MM.1S (cell line): ENCODE measurements around the gene C3orf70.

ENCODE experiments used
- DNase-seq: peaks from one replicate; pipeline ENCODE4 v3.0.0-alpha.2; 2015
- H2AFZ ChIP-seq: fragments of 300-600 bp; sonication (generic); 2 replicates; pipeline ENCODE4 v1.6.0; 2016; ENCODE audit warnings: antibody characterized with exemption, low read length
- H3F3A ChIP-seq: fragments of 300-600 bp; sonication (generic); 2 replicates; pipeline ENCODE4 v1.6.1; 2016; ENCODE audit warnings: mild to moderate bottlenecking, antibody characterized with exemption, low read length, moderate library complexity, mixed read lengths; ENCODE audit not compliant: insufficient read depth
- H3K27ac ChIP-seq: fragments of 300-600 bp; sonication (generic); 2 replicates; pipeline ENCODE4 v1.5.1; 2016; ENCODE audit warnings: mild to moderate bottlenecking, low read length
- H3K27me3 ChIP-seq: fragments of 300-600 bp; sonication (generic); replicated peaks from 2 replicates; pipeline ENCODE4 v1.6.0; 2016; ENCODE audit warnings: low read length; ENCODE audit not compliant: insufficient read depth
- H3K36me3 ChIP-seq: fragments of 300-600 bp; sonication (generic); replicated peaks from 2 replicates; pipeline ENCODE4 v1.6.1; 2016; ENCODE audit warnings: mild to moderate bottlenecking, low read length, mixed read lengths; ENCODE audit not compliant: insufficient read depth
- H3K4me1 ChIP-seq: fragments of 300-600 bp; sonication (generic); 2 replicates; pipeline ENCODE4 v1.6.1; 2016; ENCODE audit warnings: low read length, mixed read lengths
- H3K4me2 ChIP-seq: fragments of 300-600 bp; sonication (generic); 2 replicates; pipeline ENCODE4 v1.6.0; 2016; ENCODE audit warnings: low read depth, low read length
- H3K4me3 ChIP-seq: fragments of 300-600 bp; sonication (generic); 2 replicates; pipeline ENCODE4 v1.5.1; 2016; ENCODE audit warnings: low read length, mixed read lengths
- H3K79me2 ChIP-seq: fragments of 300-600 bp; sonication (generic); 2 replicates; pipeline ENCODE4 v1.6.1; 2016; ENCODE audit warnings: mixed run types, low read length, mixed read lengths
- H3K9ac ChIP-seq: fragments of 300-600 bp; sonication (generic); 2 replicates; pipeline ENCODE4 v1.6.1; 2016; ENCODE audit warnings: low read length, mixed read lengths
- H3K9me2 ChIP-seq: fragments of 300-600 bp; sonication (generic); replicated peaks from 2 replicates; pipeline ENCODE4 v1.6.1; 2016; ENCODE audit warnings: mild to moderate bottlenecking, low read length, mixed read lengths; ENCODE audit not compliant: insufficient read depth
- H3K9me3 ChIP-seq: fragments of 300-600 bp; sonication (generic); replicated peaks from 2 replicates; pipeline ENCODE4 v1.6.1; 2016; ENCODE audit warnings: mild to moderate bottlenecking, low read length, mixed read lengths; ENCODE audit not compliant: insufficient read depth
- H4K20me1 ChIP-seq: fragments of 300-600 bp; sonication (generic); 2 replicates; pipeline ENCODE4 v1.6.1; 2016; ENCODE audit warnings: mild to moderate bottlenecking, low read length, moderate library complexity, mixed read lengths; ENCODE audit not compliant: insufficient read depth
- CTCF ChIP-seq: fragments of 300-600 bp; sonication (generic); IDR thresholded peaks from 2 replicates; pipeline ENCODE4 v1.5.1; 2016; ENCODE audit warnings: antibody characterized with exemption, low read length, mixed read lengths
- EZH2 ChIP-seq: fragments of 300-600 bp; sonication (generic); optimal IDR thresholded peaks from 2 replicates; pipeline ENCODE3; 2017; ENCODE audit warnings: low read depth, mild to moderate bottlenecking, antibody characterized with exemption, low read length, mixed read lengths
- EZH2phosphoT487 ChIP-seq: fragments of 300-600 bp; sonication (generic); IDR thresholded peaks from 2 replicates; pipeline ENCODE4 v1.6.1; 2018; ENCODE audit warnings: antibody characterized with exemption, low read length

C3orf70 gene

GRCh38 chr3:185151101-185151963, 1.5 kb downstream of the C3orf70 start:
- no peak for TF ChIP-seq EZH2phosphoT487
- TF ChIP-seq CTCF: no peak
- TF ChIP-seq EZH2: no peak
- 0 out of 2 replicates have a peak, but pooled peaks cover 9% of the 10 kb centered on the region for H3K4me1 ChIP-seq
- H3K27me3 ChIP-seq: 0 out of 2 replicates have a peak, but pooled peaks cover 9% of the 10 kb centered on the region
- no peaks in the 10 kb centered on the region for H4K20me1 ChIP-seq
- peak overlapping the region; percentile 79 for H3K4me3 ChIP-seq
- H3K9me3 ChIP-seq: no peaks in the 10 kb centered on the region
- peaks cover 14% of the 10 kb centered on the region for H3K79me2 ChIP-seq
- H3K9ac ChIP-seq: peak overlapping the region; percentile 70; the same call in 1 of the 2 replicates
- peak overlapping the region; percentile 77 for H3K4me2 ChIP-seq
- no peaks in the 10 kb centered on the region for H3K9me2 ChIP-seq
- no peak overlapping the region for H3K27ac ChIP-seq
- no peak for DNase-seq
- H3F3A ChIP-seq: peaks cover 12% of the 10 kb centered on the region
- no peaks in the 10 kb centered on the region for H3K36me3 ChIP-seq
- peak overlapping the region; percentile 86; the same call in 1 of the 2 replicates for H2AFZ ChIP-seq

- H3K36me3 ChIP-seq: no peaks in the 10 kb centered on the region
- H3K9ac ChIP-seq: no peak overlapping the region
- TF ChIP-seq EZH2 (no peak), CTCF (no peak), EZH2phosphoT487 (no peak)
- H2AFZ ChIP-seq: no peak overlapping the region
- H3F3A ChIP-seq: peaks cover 12% of the 10 kb centered on the region
- H3K9me3 ChIP-seq: no peaks in the 10 kb centered on the region
- no peaks in the 10 kb centered on the region for H4K20me1 ChIP-seq
- DNase-seq: no peak
- H3K27ac ChIP-seq: no peak overlapping the region
- H3K79me2 ChIP-seq: peaks cover 14% of the 10 kb centered on the region
- 0 out of 2 replicates have a peak, but pooled peaks cover 9% of the 10 kb centered on the region for H3K4me1 ChIP-seq
- H3K27me3 ChIP-seq: 0 out of 2 replicates have a peak, but pooled peaks cover 9% of the 10 kb centered on the region
- H3K4me2 ChIP-seq: no peak overlapping the region
- no peak overlapping the region for H3K4me3 ChIP-seq
- no peaks in the 10 kb centered on the region for H3K9me2 ChIP-seq
Measured at GRCh38 chr3:185150561-185150960, 2.3 kb downstream of the C3orf70 start.

GRCh38 chr3:185149591-185149990, 3.3 kb downstream of the C3orf70 start:
- H3K9ac ChIP-seq: no peak overlapping the region
- no peak overlapping the region for H3K4me3 ChIP-seq
- H4K20me1 ChIP-seq: no peaks in the 10 kb centered on the region
- H3K9me2 ChIP-seq: no peaks in the 10 kb centered on the region
- 0 out of 2 replicates have a peak, but pooled peaks cover 9% of the 10 kb centered on the region for H3K27me3 ChIP-seq
- TF ChIP-seq EZH2 (no peak), EZH2phosphoT487 (no peak), CTCF (no peak)
- H3K27ac ChIP-seq: no peak overlapping the region
- H3K9me3 ChIP-seq: no peaks in the 10 kb centered on the region
- H3K4me2 ChIP-seq: no peak overlapping the region
- H2AFZ ChIP-seq: no peak overlapping the region
- H3F3A ChIP-seq: peaks cover 11% of the 10 kb centered on the region
- peaks cover 20% of the 10 kb centered on the region for H3K79me2 ChIP-seq
- H3K36me3 ChIP-seq: no peaks in the 10 kb centered on the region
- 0 out of 2 replicates have a peak, but pooled peaks cover 9% of the 10 kb centered on the region for H3K4me1 ChIP-seq
- DNase-seq: no peak
